Measurements from ENCODE around the gene NPC1. TPM values are rescaled to one million over a fixed set of nuclear protein-coding genes. Genes with fewer than 3 reads are reported as not detected.

The NPC1 gene
- total and polyA plus RNA-seq, 7 donors, result 24.8 to 126 (median 32.1) TPM

DNA sequence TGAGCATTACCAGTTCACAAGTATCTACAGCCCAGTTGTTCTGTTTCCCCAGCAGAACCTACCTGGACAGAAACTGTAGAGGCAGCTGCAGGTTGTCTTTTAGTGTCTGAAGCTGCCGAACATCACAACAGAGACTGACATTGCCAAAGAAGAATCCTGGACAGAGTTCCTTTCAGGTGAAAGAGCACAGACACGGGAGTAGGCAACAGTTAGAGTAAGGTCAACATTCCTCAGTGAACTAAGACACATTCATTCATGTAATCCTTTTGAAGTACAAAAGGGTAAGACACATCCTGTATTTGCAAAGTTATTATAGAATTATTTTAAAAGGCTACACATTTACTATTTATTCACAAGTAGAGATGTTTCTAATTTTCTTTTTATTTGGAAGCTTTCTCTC, 14.3 kb downstream of the NPC1 start:
- no peak for ATAC-seq
- no peak for TF ChIP-seq CTCF (IDR thresholded peaks at IDR 0.05)
- H3K27me3 ChIP-seq (ENCODE audit: insufficient read depth in 3 of 3, low read length in 2 of 3), result no peaks in the 10 kb centered on the region
- H3K27ac ChIP-seq, result no peak overlapping the region
- no peak overlapping the region for H3K4me3 ChIP-seq
- no peak for DNase-seq
- peaks cover 24% of the 10 kb centered on the region for H3K4me1 ChIP-seq
- no peaks in the 10 kb centered on the region for H3K9me3 ChIP-seq
- WGBS, 3 donors, result 60 to 67% (median 63%) methylated on average over 2 of the region's 2 CpGs
- intact Hi-C loops (cut with DNase I), result no loop called here
- H3K36me3 ChIP-seq (ENCODE audit: insufficient read depth in 1 of 2, low read depth in 1 of 2), result peaks cover 16 to 74% of the 10 kb centered on the region in 2 donors

DNA sequence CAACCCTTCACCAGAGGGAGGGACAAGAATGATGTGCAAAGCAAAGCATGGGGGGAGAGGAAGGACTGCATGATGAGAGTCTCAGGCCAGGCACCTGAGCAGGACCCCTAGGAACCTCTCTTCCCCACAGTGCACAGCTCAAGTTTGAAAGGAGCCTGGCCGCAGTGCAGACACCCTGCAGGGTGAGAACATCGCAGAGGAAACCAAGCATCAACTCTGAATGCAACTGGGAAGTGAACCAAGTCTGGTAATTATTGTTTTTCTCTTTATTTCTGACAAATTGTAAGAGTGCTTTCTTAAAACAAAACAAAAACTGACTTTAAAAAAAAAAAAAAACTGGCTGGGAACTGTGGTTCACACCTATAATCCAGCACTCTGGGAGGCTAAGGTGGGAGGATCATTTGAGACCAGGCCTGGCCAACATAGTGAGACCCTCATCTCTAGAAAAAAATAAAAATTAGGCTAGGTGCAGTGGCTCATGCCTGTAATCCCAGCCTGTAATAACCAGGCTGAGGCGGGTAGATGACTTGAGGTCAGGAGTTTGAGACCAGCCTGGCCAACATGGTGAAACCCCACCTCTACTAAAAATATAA, 15.3 kb downstream of the NPC1 start:
- no peak overlapping the region for H3K27ac ChIP-seq
- WGBS, 3 donors, result 65 to 99% (median 78%) methylated on average over 3 of the region's 3 CpGs
- no peaks in the 10 kb centered on the region for H3K27me3 ChIP-seq (ENCODE audit: insufficient read depth in 3 of 3, low read length in 2 of 3)
- no peaks in the 10 kb centered on the region for H3K9me3 ChIP-seq
- DNase-seq (no peak), ATAC-seq (no peak)
- H3K4me1 ChIP-seq, result peaks cover 24% of the 10 kb centered on the region
- no peak for TF ChIP-seq CTCF (IDR thresholded peaks at IDR 0.05)
- H3K4me3 ChIP-seq, result no peak overlapping the region
- H3K36me3 ChIP-seq (ENCODE audit: insufficient read depth in 1 of 2, low read depth in 1 of 2), result peaks cover 23 to 80% of the 10 kb centered on the region in 2 donors
- intact Hi-C loops (cut with DNase I), result no loop called here

DNA sequence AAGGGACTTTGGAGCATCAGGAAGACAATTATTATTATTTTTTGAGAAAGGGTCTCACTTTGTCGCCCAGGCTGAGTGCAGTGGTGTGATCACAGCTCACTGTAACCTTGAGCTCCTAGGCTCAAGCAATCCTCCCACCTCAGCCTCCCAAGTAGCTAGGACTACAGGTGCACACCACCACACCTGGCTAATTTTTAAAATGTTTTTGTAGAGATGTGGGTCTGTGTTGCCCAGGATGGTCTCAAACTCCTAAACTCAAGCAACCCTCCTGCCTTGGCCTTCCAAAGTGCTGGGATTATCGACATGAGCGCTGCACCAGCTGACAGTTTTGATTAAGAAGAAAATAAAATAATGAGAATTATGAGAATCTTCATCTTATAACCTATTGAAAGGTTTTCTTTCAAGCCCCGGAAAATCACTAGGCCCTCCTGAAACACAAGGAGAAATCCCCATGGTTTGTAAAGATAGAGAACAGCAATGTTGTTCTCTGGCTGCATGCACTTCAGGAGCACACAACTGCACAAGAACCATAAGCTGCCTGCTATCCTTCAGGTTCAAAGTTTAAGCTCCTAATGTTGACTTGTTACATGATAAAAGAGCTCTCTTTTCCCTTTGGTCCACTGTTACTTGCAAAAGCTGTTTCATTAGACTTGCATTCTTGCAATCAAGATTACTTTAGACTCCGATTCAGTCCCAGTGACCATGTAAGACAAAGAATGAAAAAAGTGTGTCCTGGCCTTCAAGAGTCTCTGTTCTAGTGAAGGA, 16.8 kb downstream of the NPC1 start:
- H3K36me3 ChIP-seq (ENCODE audit: insufficient read depth in 1 of 2, low read depth in 1 of 2), result peaks cover 23 to 88% of the 10 kb centered on the region in 2 donors
- no peak overlapping the region for H3K27ac ChIP-seq
- no peak for TF ChIP-seq CTCF (IDR thresholded peaks at IDR 0.05)
- no peak overlapping the region for H3K4me3 ChIP-seq
- ATAC-seq, result no peak
- no peaks in the 10 kb centered on the region for H3K9me3 ChIP-seq
- 98 to 99% (median 99%) methylated on average over 5 of the region's 5 CpGs for WGBS, 3 donors
- intact Hi-C loops (cut with DNase I), result loop anchor here in 1 of 2 donors (10.0 kb wide), 1 partner anchor 105 kb away; no protein-coding TSS in a partner anchor
- no peak for DNase-seq
- H3K27me3 ChIP-seq (ENCODE audit: insufficient read depth in 3 of 3, low read length in 2 of 3), result no peaks in the 10 kb centered on the region
- peaks cover 19% of the 10 kb centered on the region for H3K4me1 ChIP-seq

DNA sequence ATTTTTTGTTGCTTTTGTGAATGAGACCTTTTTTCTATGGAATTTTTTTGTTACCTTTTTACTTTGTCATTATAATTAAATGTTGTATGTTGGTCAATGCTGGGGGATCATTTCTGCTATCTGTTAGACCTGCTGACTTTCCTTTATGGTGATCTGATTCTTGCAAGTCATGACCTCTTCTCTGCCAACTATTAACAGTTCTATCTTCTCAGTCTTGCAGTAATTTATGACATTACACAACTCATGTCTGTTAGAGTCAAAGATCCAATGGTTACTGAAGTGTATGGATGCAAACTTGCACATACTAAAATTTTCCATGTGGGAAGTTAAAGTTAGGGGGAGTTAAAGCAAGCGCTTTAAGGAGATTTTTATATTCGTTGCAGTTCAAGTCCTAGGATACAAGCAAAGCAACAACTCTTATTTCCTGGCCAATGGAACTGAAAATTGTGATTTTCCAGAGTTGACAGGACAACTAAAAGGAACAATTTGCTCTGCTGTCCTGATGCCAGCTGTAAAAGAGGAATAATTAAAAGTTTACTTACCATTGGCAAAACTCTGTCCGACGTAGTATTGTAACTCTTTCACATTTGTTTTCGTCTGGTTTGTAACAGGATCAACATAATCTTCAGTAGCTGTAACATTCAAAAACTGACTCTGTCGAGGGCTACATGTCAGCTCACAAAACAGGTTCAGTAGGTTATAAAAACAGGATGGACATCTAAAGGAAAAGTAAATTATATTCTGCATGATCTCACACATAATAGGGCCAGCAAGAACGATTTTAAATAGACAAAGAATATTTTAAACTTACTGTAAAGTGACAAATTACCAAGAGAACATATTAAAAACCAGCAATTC, 17.8 kb downstream of the NPC1 start:
- H3K36me3 ChIP-seq (ENCODE audit: insufficient read depth in 1 of 2, low read depth in 1 of 2), result peaks cover 23 to 97% of the 10 kb centered on the region in 2 donors
- TF ChIP-seq CTCF (IDR thresholded peaks at IDR 0.05), result no peak
- whole genome bisulfite sequencing, 3 donors, result 83 to 84% (median 84%) methylated on average over 7 of the region's 7 CpGs

More for the DNA sequence above, 17.8 kb downstream of the NPC1 start:
- DNase-seq, result no peak
- Histone ChIP-seq H3K27ac (no peak overlapping the region), H3K4me3 (no peak overlapping the region), H3K9me3 (no peaks in the 10 kb centered on the region), H3K27me3 (ENCODE audit: insufficient read depth in 3 of 3, low read length in 2 of 3) (no peaks in the 10 kb centered on the region), H3K4me1 (peaks cover 9% of the 10 kb centered on the region)
- intact Hi-C loops (cut with DNase I), result loop anchor here in 1 of 2 donors (10.0 kb wide), 1 partner anchor 104 kb away; no protein-coding TSS in a partner anchor
- no peak for ATAC-seq
